GM19397 (cell line): ENCODE data around the gene ANKRD28.

Experiments used
- ATAC-seq: cut with Tn5 transposase; IDR thresholded peaks from one replicate; pipeline ENCODE4 v1.9.1; 2021; ENCODE audit warnings: mild to moderate bottlenecking, moderate library complexity; ENCODE audit not compliant: unreplicated experiment

ANKRD28 gene

GRCh38 chr3:15728766-15729165 lies 69.0 kb downstream of the ANKRD28 start:
- ATAC-seq: no peak

- no peak for ATAC-seq
Measured at GRCh38 chr3:15726881-15727280, 70.9 kb downstream of the ANKRD28 start.

DNA sequence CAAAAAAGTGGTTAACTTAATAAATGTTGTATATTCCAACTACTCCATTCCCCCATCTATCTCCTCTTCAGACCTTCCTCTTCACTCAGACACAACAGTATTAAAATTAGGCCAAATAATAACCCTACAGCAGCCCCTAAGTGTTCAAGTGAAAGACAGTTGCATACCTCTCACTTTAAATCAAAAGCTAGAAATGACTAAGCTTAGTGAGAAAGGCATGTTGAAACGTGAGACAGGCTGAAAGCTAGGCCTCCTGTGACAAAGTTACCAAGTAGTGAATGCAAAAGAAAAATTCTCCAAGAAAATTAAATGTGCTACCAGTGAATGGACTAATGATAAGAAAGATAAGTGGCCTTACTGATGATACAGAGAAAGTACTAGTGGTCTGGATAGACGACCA lies 71.7 kb downstream of the ANKRD28 start:
- ATAC-seq: no peak

DNA sequence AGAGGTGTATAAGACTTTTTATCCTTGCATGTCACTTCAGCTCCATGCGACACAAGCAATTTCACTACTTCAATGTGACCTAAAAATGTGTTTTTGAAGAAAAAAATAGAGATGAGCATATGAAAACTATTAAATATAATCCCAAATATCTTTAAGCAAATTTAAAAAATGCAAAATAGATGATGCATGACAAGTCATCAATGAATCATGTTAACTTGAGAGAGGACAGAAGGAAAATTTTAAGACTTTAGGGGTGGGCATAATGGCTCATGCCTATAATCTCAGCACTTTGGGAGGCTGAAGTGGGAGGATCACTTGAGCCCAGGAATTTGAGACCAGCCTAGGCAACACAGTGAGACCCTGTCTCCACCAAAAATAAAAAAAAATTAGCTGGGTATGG lies 73.3 kb downstream of the ANKRD28 start:
- no peak for ATAC-seq

DNA sequence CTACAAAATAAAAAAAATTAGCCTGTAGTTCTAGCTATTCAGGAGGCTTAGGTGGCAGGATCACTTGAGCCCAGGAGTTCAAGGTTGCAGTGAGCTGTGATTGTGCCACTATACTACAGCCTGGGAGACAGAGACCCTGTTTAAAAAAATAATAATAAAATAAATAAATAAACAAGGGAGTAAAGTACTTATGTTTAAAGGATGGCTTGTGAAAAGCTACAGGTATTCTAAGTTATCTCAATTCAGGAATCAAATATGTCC lies 74.2 kb downstream of the ANKRD28 start:
- ATAC-seq: no peak

DNA sequence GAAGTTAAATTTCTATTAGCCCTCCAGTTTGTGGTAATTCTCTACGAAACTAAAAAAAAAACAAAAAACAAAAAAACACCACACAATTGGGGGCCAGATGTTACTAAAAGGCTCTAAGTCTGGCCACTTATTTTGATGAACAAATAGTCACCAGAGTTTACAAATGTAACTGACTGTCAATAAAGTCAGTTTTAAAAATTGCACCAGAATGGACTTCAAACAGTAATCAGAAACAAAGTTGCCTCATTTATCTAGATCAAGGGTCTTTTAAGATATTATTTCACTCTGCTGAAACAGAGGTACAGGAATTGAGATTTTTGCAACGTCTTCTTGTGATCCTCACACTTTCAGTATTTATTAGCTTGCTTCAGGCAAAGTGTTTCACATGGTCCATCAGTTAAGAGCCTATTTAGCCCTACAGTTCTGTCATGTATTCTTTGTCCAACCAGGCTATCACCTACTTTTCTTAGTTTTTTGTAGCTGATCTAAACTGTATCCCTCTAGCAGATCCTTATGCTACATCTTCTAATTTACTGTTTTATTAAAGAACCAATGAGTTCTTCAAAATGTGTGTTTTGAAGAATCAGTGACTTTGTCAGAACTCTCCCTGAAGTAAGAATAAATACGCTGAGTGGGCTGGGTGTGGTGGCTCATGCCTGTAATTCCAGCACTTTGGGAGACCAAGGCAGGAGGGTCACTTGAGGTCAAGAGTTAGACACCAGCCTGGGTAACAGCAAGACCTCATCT lies 74.7 kb downstream of the ANKRD28 start:
- ATAC-seq: no peak

GRCh38 chr3:15716178-15716577 lies 81.6 kb downstream of the ANKRD28 start:
- ATAC-seq: no peak

DNA sequence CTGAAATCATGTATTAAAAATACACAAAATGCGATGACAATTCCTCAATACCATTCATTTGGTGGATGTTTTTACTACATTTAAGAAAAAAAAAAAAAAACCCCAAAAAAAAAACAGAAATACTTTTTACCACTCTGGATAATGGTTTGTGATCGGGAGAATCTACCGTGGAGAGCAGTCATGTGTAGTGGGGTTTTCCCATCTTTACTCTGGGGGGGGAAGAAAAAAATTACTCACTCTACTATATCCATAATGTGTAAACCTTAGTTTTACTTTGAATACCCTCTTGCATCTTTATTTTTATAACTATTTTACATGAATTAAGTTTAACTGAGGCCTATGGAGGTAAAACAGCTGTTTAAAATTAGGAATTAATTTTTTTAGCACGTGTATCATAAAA lies 83.3 kb downstream of the ANKRD28 start:
- no peak for ATAC-seq

DNA sequence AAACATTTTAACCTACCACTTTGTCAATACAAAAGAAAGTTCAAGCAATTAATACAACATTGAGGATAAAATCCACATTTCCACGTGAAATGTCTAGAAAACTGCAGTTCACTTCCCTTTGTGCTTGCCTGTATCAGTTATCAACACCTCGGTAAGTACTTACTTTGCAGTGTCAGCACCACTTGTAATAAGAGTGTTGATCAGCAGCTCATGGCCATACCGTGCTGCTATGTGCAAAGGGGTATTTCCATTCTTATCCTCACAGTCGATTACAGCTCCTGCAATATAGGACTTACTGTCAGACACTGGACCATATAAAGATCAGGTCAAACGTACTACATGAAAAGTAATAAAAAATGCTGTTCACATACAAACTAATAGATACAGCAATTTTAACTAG lies 84.4 kb downstream of the ANKRD28 start:
- ATAC-seq: no peak

- no peak for ATAC-seq
Measured at GRCh38 chr3:15711281-15711680, 86.5 kb downstream of the ANKRD28 start.

DNA sequence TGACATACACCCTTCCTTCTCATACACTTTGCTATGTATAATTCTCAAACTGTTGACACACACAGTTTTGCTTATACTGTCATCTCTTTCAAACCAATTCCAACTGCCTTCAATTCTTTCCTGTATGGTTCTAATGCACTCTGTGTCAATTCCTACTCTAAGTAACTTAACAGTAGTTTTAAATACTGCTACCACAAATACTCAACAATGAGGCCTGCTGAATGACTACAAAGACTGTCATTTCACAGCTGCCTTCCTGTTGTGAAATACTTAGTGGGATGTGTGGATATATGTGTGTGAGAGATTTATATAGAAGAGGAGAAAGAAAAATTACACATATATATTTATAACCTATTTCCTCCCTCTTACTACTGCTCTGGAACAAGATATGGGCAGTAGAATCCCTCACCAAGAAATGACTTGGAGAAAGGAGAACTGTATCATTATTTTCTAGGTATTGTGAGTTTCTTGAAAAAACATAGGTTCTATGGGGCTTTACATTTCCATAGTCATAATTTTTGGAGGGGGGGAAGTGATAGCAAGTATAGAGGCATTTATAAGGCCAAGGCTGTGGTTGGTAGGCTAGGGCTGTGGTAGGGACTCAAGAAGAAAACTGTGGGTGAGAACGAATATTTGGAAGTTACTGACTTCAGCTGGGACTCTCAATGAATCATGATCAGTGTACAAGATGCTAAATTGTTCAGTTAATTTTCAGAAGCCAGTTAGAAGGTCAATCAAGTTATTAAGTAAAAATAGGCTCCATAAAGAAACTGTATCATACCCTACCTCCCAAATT lies 88.7 kb downstream of the ANKRD28 start:
- ATAC-seq: no peak

- no peak for ATAC-seq
Measured at GRCh38 chr3:15707779-15708178, 90.0 kb downstream of the ANKRD28 start.

DNA sequence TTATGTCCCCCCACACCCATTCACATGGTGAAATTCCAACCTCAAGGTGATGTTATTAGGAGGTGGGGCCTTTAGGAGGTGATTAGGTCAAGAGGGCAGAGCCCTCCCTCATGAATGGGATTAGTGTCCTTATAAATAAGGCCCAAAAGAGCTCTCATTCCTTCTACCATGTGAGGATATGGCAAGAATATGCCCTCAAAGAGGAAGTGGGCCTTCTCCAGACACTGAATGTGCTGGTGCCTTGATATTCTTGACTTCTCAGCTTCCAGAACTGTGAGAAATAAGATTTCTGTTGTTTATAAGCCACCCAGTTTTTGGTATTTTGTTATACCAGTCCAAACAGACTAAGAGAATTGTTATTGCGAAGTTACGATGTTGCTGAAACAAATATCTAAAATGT lies 94.4 kb downstream of the ANKRD28 start:
- ATAC-seq: no peak

DNA sequence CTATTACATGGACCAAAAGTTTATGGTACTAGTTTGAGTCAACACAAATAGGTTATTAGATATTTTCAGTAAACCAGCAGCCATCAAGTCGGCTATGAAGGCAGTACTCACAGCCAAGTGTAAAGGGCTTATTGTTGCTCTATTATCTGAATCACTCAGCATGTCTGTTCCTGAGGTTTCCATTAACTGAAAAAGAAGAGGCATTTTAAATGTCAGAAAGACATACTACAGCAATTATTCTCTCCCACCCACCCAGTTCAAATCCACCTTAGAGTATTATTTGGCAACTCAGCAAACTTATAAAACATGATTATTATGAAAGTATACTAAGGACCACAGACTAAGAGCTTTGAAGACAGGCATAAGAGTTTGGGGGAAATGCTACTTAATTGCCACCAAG lies 103.2 kb downstream of the ANKRD28 start:
- ATAC-seq: no peak

GRCh38 chr3:15693355-15693754 lies 104.4 kb downstream of the ANKRD28 start:
- no peak for ATAC-seq

- ATAC-seq: no peak
Measured at GRCh38 chr3:15690748-15691147, 107.0 kb downstream of the ANKRD28 start.

DNA sequence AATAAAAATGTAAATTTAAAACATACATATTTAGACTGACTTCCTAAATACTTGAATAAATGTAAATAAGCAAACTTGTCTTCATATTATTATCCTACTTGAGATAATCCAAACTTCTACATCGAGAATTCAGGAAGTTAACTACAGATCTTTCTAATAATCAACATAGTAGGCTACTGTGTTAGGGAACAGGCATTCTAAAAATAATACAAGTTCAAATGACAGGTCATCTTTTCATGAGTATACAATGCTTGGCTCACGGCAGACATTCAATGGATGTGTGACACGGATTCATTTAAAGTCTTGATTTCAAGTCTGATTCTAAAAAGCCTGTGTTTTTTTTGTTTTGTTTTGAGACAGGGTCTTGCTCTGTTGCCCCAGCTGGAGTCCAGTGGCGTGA lies 107.5 kb downstream of the ANKRD28 start:
- ATAC-seq: no peak

- ATAC-seq: no peak
Measured at GRCh38 chr3:15685927-15686326, 111.9 kb downstream of the ANKRD28 start.

GRCh38 chr3:15683253-15683652 lies 114.5 kb downstream of the ANKRD28 start:
- no peak for ATAC-seq

DNA sequence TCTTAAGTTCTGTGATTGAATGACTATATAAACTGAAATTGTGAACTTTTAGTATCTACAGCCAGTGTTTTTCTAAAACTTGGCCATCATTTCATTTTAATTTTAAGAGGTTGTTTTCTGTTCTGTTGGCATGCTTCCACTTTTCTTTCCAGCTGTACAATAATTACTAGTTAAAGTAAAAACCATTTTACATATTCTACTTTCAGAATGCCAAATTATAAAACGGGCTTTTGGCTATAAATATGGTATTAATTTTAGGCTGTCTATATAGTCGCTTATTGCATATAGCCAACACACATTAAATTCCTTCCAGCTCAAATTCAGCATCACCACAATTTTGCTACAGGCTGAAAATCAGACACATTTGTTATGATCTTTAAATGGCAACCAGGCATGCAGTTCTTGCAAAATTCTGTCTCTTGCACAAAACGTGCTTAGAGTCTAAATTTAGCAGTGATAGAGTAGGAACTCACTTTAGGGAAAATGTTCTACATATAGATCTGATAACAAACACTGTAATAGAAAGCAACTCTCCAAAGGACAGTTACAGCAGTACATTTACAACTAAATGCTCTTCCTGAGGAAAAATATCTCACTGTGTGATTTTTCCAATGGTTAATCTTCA lies 115.1 kb downstream of the ANKRD28 start:
- ATAC-seq: no peak

GRCh38 chr3:15681668-15682067 lies 116.1 kb downstream of the ANKRD28 start:
- no peak for ATAC-seq

GRCh38 chr3:15679306-15679705 lies 118.5 kb downstream of the ANKRD28 start:
- ATAC-seq: no peak
